GM12801 (cell line): ENCODE measurements around the gene CEP128.

ENCODE experiments used
- TF ChIP-seq, protein P1 (sequence below): IDR thresholded peaks from one replicate; pipeline ENCODE4 v1.5.1; 2011; ENCODE audit warnings: control low read depth; ENCODE audit not compliant: insufficient read length; ENCODE audit errors: extremely low read depth

Gene CEP128

GRCh38 chr14:80699861-80700260 is 241.7 kb downstream of the CEP128 start:
- TF ChIP-seq, protein P1, sequence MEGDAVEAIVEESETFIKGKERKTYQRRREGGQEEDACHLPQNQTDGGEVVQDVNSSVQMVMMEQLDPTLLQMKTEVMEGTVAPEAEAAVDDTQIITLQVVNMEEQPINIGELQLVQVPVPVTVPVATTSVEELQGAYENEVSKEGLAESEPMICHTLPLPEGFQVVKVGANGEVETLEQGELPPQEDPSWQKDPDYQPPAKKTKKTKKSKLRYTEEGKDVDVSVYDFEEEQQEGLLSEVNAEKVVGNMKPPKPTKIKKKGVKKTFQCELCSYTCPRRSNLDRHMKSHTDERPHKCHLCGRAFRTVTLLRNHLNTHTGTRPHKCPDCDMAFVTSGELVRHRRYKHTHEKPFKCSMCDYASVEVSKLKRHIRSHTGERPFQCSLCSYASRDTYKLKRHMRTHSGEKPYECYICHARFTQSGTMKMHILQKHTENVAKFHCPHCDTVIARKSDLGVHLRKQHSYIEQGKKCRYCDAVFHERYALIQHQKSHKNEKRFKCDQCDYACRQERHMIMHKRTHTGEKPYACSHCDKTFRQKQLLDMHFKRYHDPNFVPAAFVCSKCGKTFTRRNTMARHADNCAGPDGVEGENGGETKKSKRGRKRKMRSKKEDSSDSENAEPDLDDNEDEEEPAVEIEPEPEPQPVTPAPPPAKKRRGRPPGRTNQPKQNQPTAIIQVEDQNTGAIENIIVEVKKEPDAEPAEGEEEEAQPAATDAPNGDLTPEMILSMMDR: no peak

GRCh38 chr14:80698974-80699373 is 242.6 kb downstream of the CEP128 start:
- TF ChIP-seq, protein P1: no peak

- TF ChIP-seq, protein P1: no peak
Observed at GRCh38 chr14:80695869-80696268, 245.7 kb downstream of the CEP128 start.

DNA sequence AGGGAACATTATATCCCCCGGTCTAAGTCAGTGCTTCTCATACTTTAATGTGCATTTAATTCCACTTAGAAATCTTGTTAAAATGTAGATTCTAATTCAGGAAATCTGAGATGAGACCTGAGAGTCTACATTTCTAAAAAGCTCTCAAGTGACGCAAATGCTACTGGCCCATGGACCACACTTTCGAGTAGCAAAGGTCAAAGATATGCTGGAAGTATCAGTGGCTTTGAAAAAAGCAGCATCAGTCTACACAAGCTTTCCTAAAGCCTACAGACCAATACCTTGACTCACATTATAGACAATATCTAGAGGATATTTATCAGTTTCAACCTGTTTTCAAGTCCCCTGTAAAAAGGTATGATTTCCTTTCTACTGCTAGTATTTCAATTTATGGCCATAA is 248.6 kb downstream of the CEP128 start:
- TF ChIP-seq, protein P1: no peak

DNA sequence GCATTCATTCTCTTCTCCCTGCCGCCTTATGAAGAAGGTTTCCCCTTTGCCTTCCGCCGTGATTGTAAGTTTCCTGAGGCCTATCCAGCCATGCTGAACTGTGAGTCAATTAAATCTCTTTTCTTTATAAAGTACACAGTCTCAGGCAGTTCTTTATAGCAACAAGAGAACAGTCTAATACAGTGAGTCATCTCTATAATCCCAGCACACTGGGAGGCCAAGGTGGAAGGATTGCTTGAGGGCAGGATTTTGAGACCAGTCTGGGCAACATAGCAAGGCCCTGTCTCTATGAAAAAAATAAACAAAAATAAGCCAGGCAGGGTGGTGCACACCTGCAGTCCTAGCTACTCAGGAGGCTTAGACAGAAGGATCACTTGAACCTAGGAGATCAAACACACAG is 259.9 kb downstream of the CEP128 start:
- TF ChIP-seq, protein P1: no peak

DNA sequence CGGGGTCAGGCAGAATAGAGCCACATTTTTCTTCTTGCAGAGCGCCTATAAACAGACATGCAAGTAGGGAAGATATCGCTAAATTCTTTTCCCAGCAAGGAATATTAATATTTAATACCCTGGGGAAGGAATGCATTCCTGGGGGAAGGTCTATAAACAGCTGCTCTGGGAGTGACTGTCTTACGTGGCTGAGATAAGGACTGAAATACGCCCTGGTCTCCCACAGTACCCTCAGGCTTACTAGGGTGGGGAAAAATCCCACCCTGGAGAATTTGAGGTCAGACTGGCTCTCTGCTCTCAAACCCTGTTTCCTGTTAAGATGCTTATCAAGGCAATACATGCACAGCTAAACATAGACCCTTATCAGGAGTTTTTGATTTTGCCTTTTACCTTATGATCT is 262.3 kb downstream of the CEP128 start:
- TF ChIP-seq, protein P1: no peak

DNA sequence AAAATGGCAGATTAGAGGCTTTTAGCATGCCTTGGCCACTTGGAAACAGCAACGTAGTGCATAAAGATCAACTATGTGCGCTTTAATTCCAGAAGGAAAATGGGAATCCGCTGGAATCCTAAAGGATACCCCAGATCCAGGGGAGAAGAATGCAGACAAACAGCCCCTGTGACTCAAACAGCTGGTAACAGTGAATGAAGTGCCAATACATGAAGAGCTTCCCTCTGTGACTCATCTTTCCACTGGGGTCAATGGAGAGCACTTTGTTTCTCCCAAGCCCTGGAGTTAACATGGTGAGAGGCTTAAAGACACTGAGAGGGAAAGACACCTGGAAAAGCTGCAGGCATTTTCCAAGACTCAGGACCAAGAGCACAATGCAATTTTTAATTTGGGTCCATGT is 263.1 kb downstream of the CEP128 start:
- TF ChIP-seq, protein P1: no peak

DNA sequence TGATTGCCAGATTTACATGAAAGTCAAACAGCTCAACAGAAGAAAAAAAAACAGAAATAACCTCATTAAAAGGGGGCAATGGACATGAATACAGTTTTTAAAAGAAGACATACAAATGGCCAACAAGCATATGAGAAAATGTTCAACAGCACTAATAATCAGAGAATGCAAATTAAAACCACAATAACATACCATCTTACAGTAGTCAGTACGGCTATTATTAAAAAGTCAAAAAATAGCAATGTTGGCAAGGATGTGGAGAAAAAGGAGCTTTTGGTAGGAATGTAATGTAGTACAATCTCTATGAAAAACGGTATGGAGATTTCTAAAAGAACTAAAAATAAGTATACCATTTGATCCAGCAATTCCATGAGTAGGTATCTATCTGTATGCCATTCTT is 272.1 kb downstream of the CEP128 start:
- TF ChIP-seq, protein P1: no peak
